ENCODE results near the gene LAMB4.
A peak's percentile ranks its signal among the peaks of the same experiment; 100 is the strongest.

Gene LAMB4

GRCh38 chr7:108066486-108066885 is 63.7 kb downstream of the LAMB4 start:
- no peak overlapping the region for H3K4me3 ChIP-seq (ENCODE audit: low read depth, low read length)

DNA sequence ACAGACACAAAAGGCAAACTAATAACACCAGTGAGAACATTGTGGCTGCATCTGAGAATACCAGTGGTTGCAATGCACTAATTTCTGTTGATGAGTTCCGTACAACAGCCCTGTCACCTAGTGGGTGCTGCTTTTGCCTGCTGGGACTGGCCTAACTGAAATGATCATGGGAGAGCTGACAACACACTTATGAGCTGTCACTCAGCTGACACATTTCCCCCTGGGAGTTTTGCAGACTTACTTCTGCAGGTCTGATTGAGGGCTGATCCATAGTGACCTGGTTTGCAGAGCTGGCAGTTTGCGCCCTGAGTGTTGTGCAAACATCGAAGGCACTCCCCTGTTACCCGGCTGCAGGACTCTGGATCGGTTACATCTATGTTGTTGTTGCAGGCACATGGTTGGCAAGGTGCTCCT is 66.6 kb downstream of the LAMB4 start:
- no peak for DNase-seq (ENCODE audit: low read depth)
- no peak for TF ChIP-seq CTCF (conservative IDR thresholded peaks at IDR 0.05; ENCODE audit: low read depth, low read length)
- H3K4me3 ChIP-seq (ENCODE audit: low read depth, low read length): no peak overlapping the region

More at GRCh38 chr7:108066486-108066885, 63.7 kb downstream of the LAMB4 start:
- TF ChIP-seq CTCF (conservative IDR thresholded peaks at IDR 0.05; ENCODE audit: low read depth, low read length): no peak
- DNase-seq (ENCODE audit: low read depth): peak; percentile 23

DNA sequence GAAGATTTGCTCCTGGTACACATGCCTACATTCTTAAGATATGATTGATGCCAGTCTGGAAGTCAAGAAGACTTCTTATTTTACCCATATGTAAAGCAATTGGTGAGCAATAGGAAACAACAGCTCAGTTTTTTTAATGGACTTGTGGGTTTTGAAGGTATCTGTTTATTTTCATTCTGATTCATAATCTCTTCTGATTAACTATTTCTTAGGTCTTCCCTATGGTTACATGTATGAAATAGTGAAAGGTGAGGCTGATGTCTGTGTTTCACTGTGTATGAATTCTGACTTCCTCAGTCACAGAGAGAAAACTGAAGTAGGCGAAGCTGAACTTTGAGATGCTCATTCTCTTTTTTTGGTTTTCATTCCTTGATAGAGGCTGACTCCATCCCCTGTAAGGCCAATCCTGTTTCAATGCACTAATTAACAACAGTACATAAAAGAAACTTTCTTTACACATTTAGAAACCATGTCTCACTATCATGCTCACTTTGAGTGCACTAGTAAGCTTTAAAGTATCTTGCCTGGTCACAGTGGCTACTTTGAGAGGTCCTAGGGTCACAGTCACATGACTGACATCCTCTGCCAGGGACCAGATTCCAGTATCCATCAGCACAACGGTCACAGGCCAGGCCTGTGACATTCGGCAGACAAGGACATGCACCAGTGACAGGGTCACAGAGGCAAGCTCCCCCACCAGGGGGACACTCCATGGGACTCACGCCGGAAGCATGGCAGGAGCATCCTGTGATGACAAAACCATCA is 67.7 kb downstream of the LAMB4 start:
- no peak for TF ChIP-seq CTCF (conservative IDR thresholded peaks at IDR 0.05; ENCODE audit: low read depth, low read length)
- no peak overlapping the region for H3K4me3 ChIP-seq (ENCODE audit: low read depth, low read length)
- DNase-seq (ENCODE audit: low read depth): peak; percentile 31

DNA sequence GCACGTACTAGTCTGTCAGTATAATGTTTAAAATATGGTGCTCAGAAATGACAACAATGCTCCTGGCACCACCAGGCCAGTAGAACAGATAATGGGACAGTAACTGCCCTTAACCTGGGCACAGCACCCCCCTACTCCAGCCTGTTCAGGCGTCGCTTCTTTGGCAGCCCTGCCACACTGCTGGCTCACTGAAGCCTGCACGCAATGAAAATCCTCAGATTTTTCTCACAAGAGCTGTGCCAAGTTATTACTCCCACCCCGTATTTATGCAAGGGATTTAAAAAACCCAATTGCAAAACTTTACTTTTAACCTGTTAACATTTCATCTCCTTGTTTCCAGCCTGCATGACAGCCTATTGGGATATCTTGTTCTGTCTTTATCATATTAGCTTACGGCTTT is 70.6 kb downstream of the LAMB4 start:
- DNase-seq (ENCODE audit: low read depth): no peak
- H3K4me3 ChIP-seq (ENCODE audit: low read depth, low read length): no peak overlapping the region
- no peak for TF ChIP-seq CTCF (conservative IDR thresholded peaks at IDR 0.05; ENCODE audit: low read depth, low read length)

- no peak for TF ChIP-seq CTCF (conservative IDR thresholded peaks at IDR 0.05; ENCODE audit: low read depth, low read length)
Measured at GRCh38 chr7:108057951-108058481, 72.1 kb downstream of the LAMB4 start.

GRCh38 chr7:108055611-108056021 is 74.5 kb downstream of the LAMB4 start:
- DNase-seq (ENCODE audit: low read depth): no peak
- no peak for TF ChIP-seq CTCF (conservative IDR thresholded peaks at IDR 0.05; ENCODE audit: low read depth, low read length)
- no peak overlapping the region for H3K4me3 ChIP-seq (ENCODE audit: low read depth, low read length)

More at GRCh38 chr7:108057951-108058481, 72.1 kb downstream of the LAMB4 start:
- no peak for DNase-seq (ENCODE audit: low read depth)
- no peak overlapping the region for H3K4me3 ChIP-seq (ENCODE audit: low read depth, low read length)

DNA sequence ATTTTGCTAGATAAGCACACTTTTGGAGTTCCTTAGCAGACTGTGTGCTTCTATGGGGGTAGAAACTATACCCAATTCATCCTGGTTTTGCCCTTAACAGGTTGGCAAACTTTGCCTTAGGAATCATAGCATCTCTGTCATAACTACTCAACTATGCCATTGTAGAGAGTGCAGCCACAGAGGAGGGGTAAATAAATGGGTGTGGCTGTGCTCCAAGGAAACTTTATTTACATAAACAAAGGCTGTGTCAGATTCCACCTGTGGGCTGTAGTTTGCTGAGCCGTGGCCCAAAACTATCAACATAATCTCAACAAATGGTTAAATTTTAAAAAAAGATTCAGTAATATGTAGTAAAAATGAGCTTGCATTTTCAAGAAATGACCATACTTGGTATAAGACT is 75.6 kb downstream of the LAMB4 start:
- H3K4me3 ChIP-seq (ENCODE audit: low read depth, low read length): no peak overlapping the region
- TF ChIP-seq CTCF (conservative IDR thresholded peaks at IDR 0.05; ENCODE audit: low read depth, low read length): no peak
- DNase-seq (ENCODE audit: low read depth): no peak

All from choroid plexus epithelial cell (primary cell).